B cell (primary cell): ENCODE data around the gene SCN4B. TPM values are rescaled to one million over a fixed set of nuclear protein-coding genes. Genes with fewer than 3 reads are reported as not detected.

Experiments used
- ATAC-seq: fragments of 200-7000 bp; cut with Tn5 transposase; one replicate; pipeline ENCODE4 v1.10.0; 2021; ENCODE audit warnings: low read depth, mild to moderate bottlenecking, moderate number of reproducible peaks, moderate library complexity
- CTCF ChIA-PET: fragments of 350-600 bp; sonication (Branson Sonifier 250); formaldehyde crosslinking; loops from one replicate; lab custom pipeline; 2021; ENCODE audit warnings: antibody characterized with exemption, inconsistent platforms; lab: Charles Lee
- POLR2A ChIA-PET: fragments of 350-600 bp; sonication (Branson Sonifier 250); formaldehyde crosslinking; loops from one replicate; lab custom pipeline; 2021; ENCODE audit warnings: antibody characterized with exemption; lab: Charles Lee
- DNase-seq: peaks from one replicate; pipeline ENCODE4 v3.0.0; 2013
- H2AFZ ChIP-seq: 2 replicates; pipeline ENCODE4 v1.6.1; 2012; ENCODE audit warnings: mild to moderate bottlenecking, low read depth, low read length; ENCODE audit not compliant: insufficient read depth, poor library complexity, severe bottlenecking
- H3K27ac ChIP-seq, 2 donors: 1 replicate in 1 of 2; 2 replicates in 1 of 2; pipeline ENCODE4 v1.5.1; 2012 to 2013; ENCODE audit warnings: low read length in 2 of 2, mild to moderate bottlenecking in 2 of 2, moderate library complexity in 1 of 2
- H3K27me3 ChIP-seq, 4 experiments: fragments of 200-600 bp in 1 of 4; sonication (generic) in 1 of 4; replicated peaks in 1 of 4; 1 replicate in 2 of 4; 2 replicates in 2 of 4; pipeline versions ENCODE4 v1.6.1 to v1.7.0; 2013 to 2016; ENCODE audit warnings: low read length in 3 of 4, mild to moderate bottlenecking in 2 of 4, mixed read lengths in 1 of 4, moderate library complexity in 1 of 4; ENCODE audit not compliant: insufficient read depth in 4 of 4, control insufficient read depth in 3 of 4; ENCODE audit errors: control extremely low read depth in 1 of 4
- H3K36me3 ChIP-seq, 2 experiments: replicated peaks in 1 of 2; 1 replicate in 1 of 2; 2 replicates in 1 of 2; pipeline versions ENCODE4 v1.6.1 to v1.7.1; 2013; ENCODE audit warnings: low read length in 1 of 2; ENCODE audit not compliant: insufficient read depth in 2 of 2, control insufficient read depth in 1 of 2; ENCODE audit errors: control extremely low read depth in 1 of 2, extremely low read depth in 1 of 2
- H3K4me1 ChIP-seq, 2 donors: fragments of 200-600 bp in 1 of 2; sonication (generic) in 1 of 2; 1 replicate in 1 of 2; 2 replicates in 1 of 2; pipeline versions ENCODE4 v1.5.1 to v1.6.1; 2013 to 2017; ENCODE audit warnings: low read length in 2 of 2; ENCODE audit not compliant: control insufficient read depth in 2 of 2, insufficient read depth in 2 of 2
- H3K4me2 ChIP-seq: replicated peaks from 2 replicates; pipeline ENCODE3; 2012; ENCODE audit warnings: mild to moderate bottlenecking, low read depth, low read length; ENCODE audit not compliant: poor library complexity, severe bottlenecking
- H3K4me3 ChIP-seq, 5 experiments: fragments of 200-600 bp in 1 of 5; sonication (generic) in 1 of 5; 1 replicate in 3 of 5; 2 replicates in 2 of 5; pipeline versions ENCODE4 v1.5.1 to v1.7.0; 2011 to 2016; ENCODE audit warnings: low read length in 4 of 5, mild to moderate bottlenecking in 4 of 5, low read depth in 2 of 5, control low read depth in 1 of 5, moderate library complexity in 1 of 5; ENCODE audit not compliant: insufficient read depth in 1 of 5; ENCODE audit errors: control extremely low read depth in 1 of 5, extremely low read depth in 1 of 5
- H3K79me2 ChIP-seq: fragments of 200-600 bp; sonication (generic); one replicate; pipeline ENCODE4 v1.6.0; 2016; ENCODE audit warnings: low read length; ENCODE audit not compliant: control insufficient read depth, insufficient read depth
- H3K9ac ChIP-seq: fragments of 200-600 bp; sonication (generic); 2 replicates; pipeline ENCODE4 v1.6.1; 2017; ENCODE audit warnings: mild to moderate bottlenecking, low read length, moderate library complexity
- H3K9me3 ChIP-seq, 3 donors: one replicate each; pipeline versions ENCODE4 v1.6.1 to v1.7.1; 2013; ENCODE audit warnings: low read length in 2 of 3; ENCODE audit not compliant: control insufficient read depth in 2 of 3, insufficient read depth in 1 of 3; ENCODE audit errors: control extremely low read depth in 1 of 3
- H4K20me1 ChIP-seq: 2 replicates; pipeline ENCODE4 v1.6.0; 2012; ENCODE audit warnings: mild to moderate bottlenecking, low read length; ENCODE audit not compliant: insufficient read depth, control insufficient read depth, poor library complexity, severe bottlenecking
- H3K27ac Mint-ChIP-seq: one replicate; pipeline ENCODE4 v1.8.0; 2021; ENCODE audit warnings: mixed read lengths
- H3K27me3 Mint-ChIP-seq: one replicate; pipeline ENCODE4 v1.8.0; 2021; ENCODE audit warnings: mixed read lengths
- H3K4me1 Mint-ChIP-seq: one replicate; pipeline ENCODE4 v1.8.0; 2021; ENCODE audit warnings: mixed read lengths
- H3K4me3 Mint-ChIP-seq: one replicate; pipeline ENCODE4 v1.8.0; 2021; ENCODE audit warnings: mixed read lengths
- H3K9me3 Mint-ChIP-seq: one replicate; pipeline ENCODE4 v1.8.0; 2022; ENCODE audit warnings: mixed read lengths; ENCODE audit not compliant: insufficient read depth
- EZH2 ChIP-seq: IDR thresholded peaks from 2 replicates; pipeline ENCODE4 v1.6.1; 2012; ENCODE audit warnings: borderline replicate concordance, low read depth, mild to moderate bottlenecking, moderate library complexity, low read length; ENCODE audit not compliant: insufficient read depth, poor library complexity, severe bottlenecking
- WGBS: methylation state at CpG from one replicate; pipeline ENCODE4 v1.1.5; 2013; ENCODE audit warnings: missing lambda C conversion rate; ENCODE audit not compliant: insufficient coverage; 5-methylcytosine and 5-hydroxymethylcytosine counted together
- intact Hi-C: fragments of 100-400 bp; cut with micrococcal nuclease; formaldehyde crosslinking; loops from one replicate; pipeline ENCODE4 v1.10.0; 2022
- polyA plus RNA-seq: library from polyadenylated mRNA; depleted of rRNA; stranded (reverse); fragments of >200 nt; gene quantifications from 2 replicates; pipeline ENCODE4 v1.2.3, GENCODE V29; 2012
- total RNA-seq, 2 donors: library from RNA; stranded (reverse); fragments of 120-200 nt in 1 of 2; gene quantifications; 1 replicate in 1 of 2; 2 replicates in 1 of 2; pipeline versions ENCODE4 v1.2.3 to v1.2.4, GENCODE V29; 2013 to 2022
- TF ChIP-seq, protein P1 (sequence below): fragments of 200-600 bp; IDR thresholded peaks from one replicate; pipeline ENCODE4 v1.8.0; 2022; ENCODE audit warnings: antibody characterized with exemption, mild to moderate bottlenecking

SCN4B gene
- total and polyA plus RNA-seq, 2 donors (not counting 1 experiment from before 2014, with no cell fraction given): not detected

- Mint-ChIP-seq H3K9me3 (no peaks in the 10 kb centered on the region), H3K27ac (no peak overlapping the region), H3K27me3 (peaks cover 3% of the 10 kb centered on the region), H3K4me1 (no peaks in the 10 kb centered on the region), H3K4me3 (no peak overlapping the region)
- Histone ChIP-seq H3K9me3 (no peaks in the 10 kb centered on the region), H3K27me3 (peaks cover 0 to 15% (median 2%) of the 10 kb centered on the region in 4 experiments), H4K20me1 (no peaks in the 10 kb centered on the region), H3K4me3 (no peak overlapping the region), H3K27ac (no peak overlapping the region), H3K4me2 (no peak overlapping the region), H3K36me3 (no peaks in the 10 kb centered on the region), H3K79me2 (no peaks in the 10 kb centered on the region), H3K9ac (no peak overlapping the region), H2AFZ (no peak overlapping the region), H3K4me1 (peaks cover 0 to 3% of the 10 kb centered on the region in 2 donors)
- DNase-seq (no peak), ATAC-seq (no peak)
- POLR2A ChIA-PET: no interaction called here
- no peak for TF ChIP-seq EZH2
- TF ChIP-seq, protein P1, sequence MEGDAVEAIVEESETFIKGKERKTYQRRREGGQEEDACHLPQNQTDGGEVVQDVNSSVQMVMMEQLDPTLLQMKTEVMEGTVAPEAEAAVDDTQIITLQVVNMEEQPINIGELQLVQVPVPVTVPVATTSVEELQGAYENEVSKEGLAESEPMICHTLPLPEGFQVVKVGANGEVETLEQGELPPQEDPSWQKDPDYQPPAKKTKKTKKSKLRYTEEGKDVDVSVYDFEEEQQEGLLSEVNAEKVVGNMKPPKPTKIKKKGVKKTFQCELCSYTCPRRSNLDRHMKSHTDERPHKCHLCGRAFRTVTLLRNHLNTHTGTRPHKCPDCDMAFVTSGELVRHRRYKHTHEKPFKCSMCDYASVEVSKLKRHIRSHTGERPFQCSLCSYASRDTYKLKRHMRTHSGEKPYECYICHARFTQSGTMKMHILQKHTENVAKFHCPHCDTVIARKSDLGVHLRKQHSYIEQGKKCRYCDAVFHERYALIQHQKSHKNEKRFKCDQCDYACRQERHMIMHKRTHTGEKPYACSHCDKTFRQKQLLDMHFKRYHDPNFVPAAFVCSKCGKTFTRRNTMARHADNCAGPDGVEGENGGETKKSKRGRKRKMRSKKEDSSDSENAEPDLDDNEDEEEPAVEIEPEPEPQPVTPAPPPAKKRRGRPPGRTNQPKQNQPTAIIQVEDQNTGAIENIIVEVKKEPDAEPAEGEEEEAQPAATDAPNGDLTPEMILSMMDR: no peak
- CTCF ChIA-PET: interaction anchor here (0.6 to 3.2 kb wide), 55 partner anchors 10 to 412 kb away, joined by 3 to 92 read pairs (median 8); partner anchors contain the start of genes JAML, MPZL2, MPZL3 and UBE4A
- WGBS: 93% methylated on average over 6 of the region's 6 CpGs
- intact Hi-C loops: no loop called here
Observed at GRCh38 chr11:118199135-118199534, 46.5 kb upstream of the SCN4B start.

DNA sequence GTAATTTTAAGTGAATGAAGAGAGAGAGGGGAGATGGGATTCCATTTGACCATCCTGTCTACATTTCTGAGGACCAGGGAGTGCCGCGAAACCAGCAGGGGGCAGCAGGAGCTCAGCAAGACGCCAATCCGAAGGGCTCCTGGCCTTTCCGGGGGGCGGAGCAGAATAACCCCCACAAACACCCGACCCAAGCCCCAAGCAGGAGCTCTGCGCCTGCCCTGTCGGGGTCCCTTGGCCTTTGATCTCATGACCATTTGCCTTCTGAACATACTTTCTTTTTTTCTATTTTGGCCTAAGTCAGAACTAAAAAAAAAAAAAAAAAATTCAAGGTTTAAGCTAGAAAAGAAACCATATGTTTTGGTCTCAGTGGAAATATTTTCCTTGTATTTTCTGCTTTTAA lies 45.7 kb upstream of the SCN4B start:
- TF ChIP-seq, protein P1: peak; percentile 93
- TF ChIP-seq EZH2: no peak
- ChIA-PET POLR2A (interaction anchor here (0.9 to 1.0 kb wide), 2 partner anchors 66 to 161 kb away, joined by 3 to 4 read pairs; partner anchors contain the start of genes MPZL2 and UBE4A), CTCF (interaction anchor here (0.6 to 3.2 kb wide), 75 partner anchors 9 to 844 kb away, joined by 3 to 92 read pairs (median 5); partner anchors contain the start of genes JAML, MPZL2, MPZL3 and UBE4A)
- Histone ChIP-seq H3K9me3 (peaks cover 0 to 3% (median 2%) of the 10 kb centered on the region in 3 donors), H2AFZ (peak overlapping the region; percentile 29), H4K20me1 (no peaks in the 10 kb centered on the region), H3K4me3 (peak overlapping the region in 1 of 5 experiments; percentile 21), H3K4me2 (peak overlapping the region; percentile 59), H3K27me3 (peaks cover 0 to 15% (median 2%) of the 10 kb centered on the region in 4 experiments), H3K4me1 (peaks cover 0 to 3% of the 10 kb centered on the region in 2 donors), H3K27ac (no peak overlapping the region), H3K9ac (no peak overlapping the region), H3K79me2 (no peaks in the 10 kb centered on the region), H3K36me3 (no peaks in the 10 kb centered on the region)
- Mint-ChIP-seq H3K4me3 (peak overlapping the region; percentile 44), H3K27me3 (peaks cover 3% of the 10 kb centered on the region), H3K4me1 (no peaks in the 10 kb centered on the region), H3K9me3 (no peaks in the 10 kb centered on the region), H3K27ac (no peak overlapping the region)
- intact Hi-C loops: loop anchor here (1.0 kb wide), 2 partner anchors 93 to 155 kb away; no protein-coding TSS in a partner anchor
- peak; percentile 75 for ATAC-seq
- WGBS: 0% methylated on average over 6 of the region's 9 CpGs
- peak; percentile 84 for DNase-seq
